ENCODE data around the gene SLC2A4. TPM values are rescaled to one million over a fixed set of nuclear protein-coding genes. Genes with fewer than 3 reads are reported as not detected.
A peak's percentile ranks its signal among the peaks of the same experiment; 100 is the strongest.

Gene SLC2A4
- total RNA-seq, 1 donor from 2014 or later = 1.1 TPM

DNA sequence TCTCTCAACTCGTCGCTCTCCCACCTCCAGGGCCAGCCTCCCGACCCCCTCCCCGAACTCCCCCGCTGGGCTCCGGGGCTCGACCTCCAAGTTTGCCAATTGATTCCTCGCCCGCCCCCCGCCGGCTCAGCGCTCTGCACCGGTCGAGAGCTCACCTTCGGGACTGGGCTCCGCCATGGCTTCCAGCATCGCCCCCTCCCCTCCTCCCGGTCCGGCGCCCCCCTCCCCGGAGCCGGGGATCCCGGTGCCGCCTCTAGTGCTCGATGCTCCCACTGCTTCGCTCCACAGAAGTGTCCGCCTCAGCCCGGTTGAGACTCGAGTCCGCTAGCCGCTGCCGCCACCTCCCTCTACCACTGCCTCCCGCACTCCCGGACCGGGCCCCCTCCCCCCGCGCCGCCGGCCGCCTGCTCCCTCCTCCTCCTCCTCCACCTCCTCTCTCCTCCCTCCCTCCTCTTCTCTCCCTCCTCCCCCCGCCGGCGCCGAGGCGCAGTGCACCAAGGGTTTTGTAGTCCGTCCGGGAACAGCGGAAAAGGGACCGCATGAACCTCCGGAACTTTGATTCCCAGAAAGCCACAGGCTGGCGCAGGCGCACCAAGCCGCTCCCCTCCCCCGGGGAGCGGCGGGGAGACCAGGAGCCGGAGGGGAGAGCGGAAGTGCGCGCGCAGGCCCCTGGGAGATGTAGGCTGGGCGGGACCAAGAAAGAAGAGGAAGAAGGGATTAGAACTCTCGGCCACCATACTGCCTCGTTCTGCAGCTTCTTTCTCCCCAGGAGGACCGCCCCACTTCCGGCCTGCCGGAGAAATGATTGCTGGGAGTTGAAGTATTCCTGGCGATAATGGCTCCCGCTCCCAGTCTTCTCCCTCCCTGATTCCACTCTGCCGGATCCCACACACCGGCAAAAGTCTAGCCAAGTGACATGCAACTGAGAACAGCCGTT is 42.2 kb upstream of the SLC2A4 start, which contains the start of gene PHF23:
Gene PHF23 (minus strand): TSS at position 367 of the 937 bp plus-strand sequence. CDS start 178 bp downstream, at position 189.
- peaks cover 53% of the 10 kb centered on the region for H3K4me1 ChIP-seq
- peak within 1 kb of the TSS; percentile 97 for H3K4me3 ChIP-seq
- intact Hi-C loops (cut with DNase I) = no loop called here
- peaks cover 49% of the 10 kb centered on the region for H3K36me3 ChIP-seq
- no peaks in the 10 kb centered on the region for H3K9me3 ChIP-seq
- no peaks in the 10 kb centered on the region for H3K27me3 ChIP-seq (ENCODE audit: low read depth)
- DNase-seq (peak; percentile 99), ATAC-seq (peak; percentile 79 to 88)
- TF ChIP-seq, protein P1, sequence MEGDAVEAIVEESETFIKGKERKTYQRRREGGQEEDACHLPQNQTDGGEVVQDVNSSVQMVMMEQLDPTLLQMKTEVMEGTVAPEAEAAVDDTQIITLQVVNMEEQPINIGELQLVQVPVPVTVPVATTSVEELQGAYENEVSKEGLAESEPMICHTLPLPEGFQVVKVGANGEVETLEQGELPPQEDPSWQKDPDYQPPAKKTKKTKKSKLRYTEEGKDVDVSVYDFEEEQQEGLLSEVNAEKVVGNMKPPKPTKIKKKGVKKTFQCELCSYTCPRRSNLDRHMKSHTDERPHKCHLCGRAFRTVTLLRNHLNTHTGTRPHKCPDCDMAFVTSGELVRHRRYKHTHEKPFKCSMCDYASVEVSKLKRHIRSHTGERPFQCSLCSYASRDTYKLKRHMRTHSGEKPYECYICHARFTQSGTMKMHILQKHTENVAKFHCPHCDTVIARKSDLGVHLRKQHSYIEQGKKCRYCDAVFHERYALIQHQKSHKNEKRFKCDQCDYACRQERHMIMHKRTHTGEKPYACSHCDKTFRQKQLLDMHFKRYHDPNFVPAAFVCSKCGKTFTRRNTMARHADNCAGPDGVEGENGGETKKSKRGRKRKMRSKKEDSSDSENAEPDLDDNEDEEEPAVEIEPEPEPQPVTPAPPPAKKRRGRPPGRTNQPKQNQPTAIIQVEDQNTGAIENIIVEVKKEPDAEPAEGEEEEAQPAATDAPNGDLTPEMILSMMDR (IDR thresholded peaks at IDR 0.05) = no peak
- H3K27ac ChIP-seq = peak within 1 kb of the TSS; percentile 88

DNA sequence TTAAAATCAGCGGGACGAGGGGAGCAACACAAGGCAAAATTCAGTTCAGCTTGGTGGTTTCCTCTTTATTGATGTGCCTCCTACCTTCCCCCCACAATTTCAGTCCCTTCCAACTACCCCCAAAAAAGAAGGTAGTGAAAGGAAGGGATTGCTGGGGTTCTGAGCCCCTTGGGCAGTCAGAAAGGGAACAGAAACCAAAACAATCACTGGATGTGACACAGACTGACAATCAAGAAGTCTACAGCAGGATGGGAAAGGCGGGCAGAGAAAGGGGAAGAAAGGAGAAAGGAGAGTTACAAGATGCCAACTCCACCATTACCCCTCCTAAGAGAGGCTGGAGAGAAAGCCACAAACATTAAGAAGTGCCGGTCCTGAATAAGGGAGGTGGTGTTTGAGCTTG is 41.1 kb upstream of the SLC2A4 start:
- Histone ChIP-seq H3K9me3 (no peaks in the 10 kb centered on the region), H3K4me1 (peaks cover 45% of the 10 kb centered on the region), H3K36me3 (peaks cover 55% of the 10 kb centered on the region), H3K27ac (peak overlapping the region; percentile 96), H3K4me3 (peak overlapping the region; percentile 95), H3K27me3 (ENCODE audit: low read depth) (no peaks in the 10 kb centered on the region)
- TF ChIP-seq, protein P1 (IDR thresholded peaks at IDR 0.05) = no peak
- ATAC-seq (no peak), DNase-seq (no peak)
- intact Hi-C loops (cut with DNase I) = no loop called here

DNA sequence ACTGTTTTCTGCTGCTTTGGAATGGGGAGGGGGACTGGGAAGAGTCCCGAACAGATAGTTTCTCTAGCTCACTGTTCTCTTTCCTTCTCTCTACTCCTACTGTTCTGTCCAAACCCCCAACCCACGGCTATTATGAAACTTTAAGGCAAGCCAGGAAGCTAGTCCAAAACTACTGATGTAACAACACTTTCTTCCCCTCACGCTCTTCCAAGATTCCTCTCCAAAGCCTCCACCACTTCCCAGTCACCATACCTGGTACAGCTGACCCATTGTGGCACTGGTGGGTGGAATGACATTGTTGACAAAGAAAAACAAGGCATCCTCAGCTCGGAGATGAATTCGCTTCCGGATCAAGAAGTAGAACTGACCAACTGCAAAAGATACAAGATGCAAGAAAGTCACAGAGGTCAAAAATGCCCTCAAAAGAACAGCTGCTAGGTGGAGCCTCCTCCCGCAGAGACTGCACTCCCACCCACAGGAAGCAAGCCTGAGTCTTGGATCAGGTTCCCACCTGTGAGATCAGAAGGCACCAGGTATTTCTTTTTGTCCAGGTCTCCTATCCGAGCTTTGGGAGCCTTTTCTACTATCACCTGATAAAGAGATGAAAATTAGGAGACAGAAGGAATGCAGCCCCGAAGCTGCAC is 40.3 kb upstream of the SLC2A4 start:
- H3K36me3 ChIP-seq = peaks cover 55% of the 10 kb centered on the region
- H3K4me1 ChIP-seq = peaks cover 39% of the 10 kb centered on the region
- no peak for ATAC-seq
- TF ChIP-seq, protein P1 (IDR thresholded peaks at IDR 0.05) = no peak
- H3K9me3 ChIP-seq = no peaks in the 10 kb centered on the region
- intact Hi-C loops (cut with DNase I) = no loop called here
- no peak for DNase-seq
- no peaks in the 10 kb centered on the region for H3K27me3 ChIP-seq (ENCODE audit: low read depth)
- H3K27ac ChIP-seq = peak overlapping the region; percentile 96
- H3K4me3 ChIP-seq = peak overlapping the region; percentile 95

DNA sequence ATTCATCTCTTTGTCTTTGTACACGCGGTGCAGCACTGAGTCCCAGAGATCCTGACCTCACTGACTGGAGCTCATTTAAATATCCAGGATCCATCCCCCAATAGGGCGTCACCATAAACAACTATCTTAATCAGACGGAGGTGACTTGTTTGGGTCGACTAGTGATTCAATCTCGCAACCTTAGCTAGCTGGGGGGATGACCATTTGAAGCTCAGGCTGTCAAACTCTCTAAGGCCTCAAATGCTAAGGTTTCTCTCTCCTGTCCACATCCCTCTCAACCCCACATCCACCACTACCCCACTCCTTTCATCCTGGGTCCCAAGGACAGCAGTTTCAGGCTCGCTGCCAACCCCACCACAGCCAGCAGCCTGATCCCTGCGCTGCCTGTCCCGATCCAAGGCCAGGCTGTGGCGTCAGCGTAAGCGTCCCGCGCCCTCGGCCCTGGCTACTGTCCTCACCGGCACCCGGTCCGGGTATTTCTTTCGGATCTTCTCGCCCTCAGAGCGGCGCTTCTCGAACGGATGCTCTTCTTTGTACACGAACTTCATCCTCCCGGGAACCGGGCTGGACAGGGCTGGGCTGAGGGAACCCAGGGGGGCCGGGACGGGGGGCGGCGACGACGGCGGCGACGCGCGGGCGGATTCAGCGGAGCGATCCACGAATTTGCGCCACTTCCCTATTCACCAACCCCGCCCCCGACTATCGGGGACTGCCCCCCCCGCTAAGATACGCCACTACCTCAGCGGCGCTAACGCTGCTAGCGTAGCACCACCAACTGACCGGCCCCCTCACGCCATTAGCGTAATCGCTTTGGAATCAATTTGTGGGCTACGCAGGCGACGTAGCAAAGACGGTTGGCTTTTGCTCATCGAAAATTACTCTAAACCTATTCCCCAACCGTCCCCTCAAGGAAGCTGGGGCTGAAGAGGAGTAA is 39.5 kb upstream of the SLC2A4 start, which contains the start of gene GABARAP:
Gene GABARAP (minus strand): TSS at position 667 of the 934 bp plus-strand sequence. CDS start 119 bp downstream, at position 548.
- H3K27me3 ChIP-seq (ENCODE audit: low read depth) = no peaks in the 10 kb centered on the region
- peak within 1 kb of the TSS; percentile 95 for H3K4me3 ChIP-seq
- ATAC-seq = peak; percentile 71 to 86
- no peaks in the 10 kb centered on the region for H3K9me3 ChIP-seq
- H3K36me3 ChIP-seq = peaks cover 55% of the 10 kb centered on the region
- peak; percentile 94 for DNase-seq
- intact Hi-C loops (cut with DNase I) = no loop called here
- TF ChIP-seq, protein P1 (IDR thresholded peaks at IDR 0.05) = no peak
- peak within 1 kb of the TSS; percentile 96 for H3K27ac ChIP-seq
- H3K4me1 ChIP-seq = peaks cover 35% of the 10 kb centered on the region
